ENCODE results near the gene UCHL3.

GRCh38 chr13:75596657-75597182, 47.1 kb downstream of the UCHL3 start:
- TF ChIP-seq CTCF (IDR thresholded peaks at IDR 0.05) = no peak
- no peak for TF ChIP-seq POLR2AphosphoS5 (IDR thresholded peaks at IDR 0.05)
